OCI-LY7 (cell line): ENCODE data around the gene LIN7A. TPM values are rescaled to one million over a fixed set of nuclear protein-coding genes. Genes with fewer than 3 reads are reported as not detected.

Experiments used
- BruUV-seq: library from RNA; stranded (reverse); fragments of 400-500 nt; replicated peaks from 2 replicates; lab custom pipeline; 2021; lab: Mats Ljungman, UMichigan
- CTCF ChIA-PET: fragments of 300-600 bp; sonication (Branson Sonifier 250); formaldehyde crosslinking; loops from one replicate; lab custom pipeline; 2022; ENCODE audit warnings: antibody characterized with exemption; ENCODE audit not compliant: unreplicated experiment; lab: Charles Lee
- POLR2A ChIA-PET: fragments of 300-600 bp; sonication (Branson Sonifier 250); formaldehyde crosslinking; loops from one replicate; lab custom pipeline; 2022; ENCODE audit warnings: antibody characterized with exemption; lab: Charles Lee
- DNase-seq: peaks from one replicate; pipeline ENCODE4 v3.0.0-alpha.2; 2015; ENCODE audit warnings: low spot score
- H2AFZ ChIP-seq: fragments of 200-600 bp; sonication (generic), shearing (Covaris generic); 2 replicates; pipeline ENCODE4 v1.6.1; 2014; ENCODE audit warnings: mild to moderate bottlenecking, antibody characterized with exemption, low read length, moderate library complexity
- H3K27ac ChIP-seq: fragments of 200-600 bp; sonication (generic); 2 replicates; pipeline ENCODE4 v1.5.1; 2014; ENCODE audit warnings: mixed run types, low read depth, mild to moderate bottlenecking, moderate library complexity, low read length, inconsistent platforms; ENCODE audit not compliant: poor library complexity, severe bottlenecking
- H3K36me3 ChIP-seq: fragments of 200-600 bp; sonication (generic); 2 replicates; pipeline ENCODE4 v1.6.1; 2014; ENCODE audit warnings: mild to moderate bottlenecking, antibody characterized with exemption, low read length, moderate library complexity, mixed read lengths; ENCODE audit not compliant: insufficient read depth
- H3K4me1 ChIP-seq: fragments of 200-600 bp; sonication (generic); 2 replicates; pipeline ENCODE4 v1.5.1; 2014; ENCODE audit warnings: mild to moderate bottlenecking, low read length; ENCODE audit not compliant: insufficient read depth, poor library complexity, severe bottlenecking
- H3K4me2 ChIP-seq: fragments of 200-600 bp; sonication (generic); 2 replicates; pipeline ENCODE4 v1.6.1; 2014; ENCODE audit warnings: mild to moderate bottlenecking, low read length
- H3K4me3 ChIP-seq: fragments of 200-600 bp; sonication (generic); 2 replicates; pipeline ENCODE4 v1.5.1; 2014; ENCODE audit warnings: mild to moderate bottlenecking, low read depth, low read length; ENCODE audit not compliant: poor library complexity, severe bottlenecking
- H3K79me2 ChIP-seq: fragments of 200-600 bp; sonication (generic); 2 replicates; pipeline ENCODE4 v1.6.1; 2016; ENCODE audit warnings: low read depth, mild to moderate bottlenecking, low read length, moderate library complexity, mixed read lengths; ENCODE audit not compliant: insufficient read depth
- H3K9me2 ChIP-seq: fragments of 200-600 bp; sonication (generic); 2 replicates; pipeline ENCODE4 v1.6.1; 2016; ENCODE audit warnings: mild to moderate bottlenecking, low read length, mixed read lengths; ENCODE audit not compliant: insufficient read depth
- H3K9me3 ChIP-seq: fragments of 200-600 bp; sonication (generic); 2 replicates; pipeline ENCODE4 v1.6.1; 2014; ENCODE audit warnings: mild to moderate bottlenecking, mixed run types, low read length, mixed read lengths
- H4K20me1 ChIP-seq: fragments of 200-600 bp; sonication (generic); 2 replicates; pipeline ENCODE4 v1.6.1; 2014; ENCODE audit warnings: mild to moderate bottlenecking, antibody characterized with exemption, low read length, moderate library complexity, mixed read lengths; ENCODE audit not compliant: insufficient read depth
- EZH2phosphoT487 ChIP-seq: fragments of 200-600 bp; sonication (generic); IDR thresholded peaks from 2 replicates; pipeline ENCODE4 v1.6.1; 2018; ENCODE audit warnings: low read depth, borderline replicate concordance, mild to moderate bottlenecking, mixed run types, antibody characterized with exemption, low read length, moderate library complexity, mixed read lengths
- intact Hi-C: fragments of 100-400 bp; cut with micrococcal nuclease; formaldehyde crosslinking; loops from one replicate; pipeline ENCODE4 v1.10.0; 2022; ENCODE audit not compliant: unreplicated experiment
- total RNA-seq, 2 experiments: library from RNA; depleted of rRNA in 1 of 2; stranded (reverse); fragments of >200 nt in 1 of 2; shearing (Covaris generic) in 1 of 2; gene quantifications; 2 replicates each; pipeline ENCODE4 v1.2.3, GENCODE V29; 2014 to 2022
- TF ChIP-seq, protein P1 (sequence below): fragments of 200-600 bp; sonication (generic); conservative IDR thresholded peaks from 2 replicates; pipeline ENCODE4 v1.5.1; 2014; ENCODE audit warnings: mild to moderate bottlenecking, antibody characterized with exemption, low read length, moderate library complexity, mixed read lengths

The LIN7A gene
- total RNA-seq, 2 experiments from 2014 or later, result 0.61 TPM; not detected in 1

- H3K4me1 ChIP-seq, result no peaks in the 10 kb centered on the region
- BruUV-seq, result no TSS peak
- POLR2A ChIA-PET, result interaction anchor here (0.6 to 0.7 kb wide), 2 partner anchors 9 to 54 kb away, joined by 3 to 6 read pairs; no protein-coding TSS in a partner anchor
- intact Hi-C loops, result no loop called here
- no peaks in the 10 kb centered on the region for H3K9me2 ChIP-seq
- TF ChIP-seq EZH2phosphoT487, result no peak
- TF ChIP-seq, protein P1, sequence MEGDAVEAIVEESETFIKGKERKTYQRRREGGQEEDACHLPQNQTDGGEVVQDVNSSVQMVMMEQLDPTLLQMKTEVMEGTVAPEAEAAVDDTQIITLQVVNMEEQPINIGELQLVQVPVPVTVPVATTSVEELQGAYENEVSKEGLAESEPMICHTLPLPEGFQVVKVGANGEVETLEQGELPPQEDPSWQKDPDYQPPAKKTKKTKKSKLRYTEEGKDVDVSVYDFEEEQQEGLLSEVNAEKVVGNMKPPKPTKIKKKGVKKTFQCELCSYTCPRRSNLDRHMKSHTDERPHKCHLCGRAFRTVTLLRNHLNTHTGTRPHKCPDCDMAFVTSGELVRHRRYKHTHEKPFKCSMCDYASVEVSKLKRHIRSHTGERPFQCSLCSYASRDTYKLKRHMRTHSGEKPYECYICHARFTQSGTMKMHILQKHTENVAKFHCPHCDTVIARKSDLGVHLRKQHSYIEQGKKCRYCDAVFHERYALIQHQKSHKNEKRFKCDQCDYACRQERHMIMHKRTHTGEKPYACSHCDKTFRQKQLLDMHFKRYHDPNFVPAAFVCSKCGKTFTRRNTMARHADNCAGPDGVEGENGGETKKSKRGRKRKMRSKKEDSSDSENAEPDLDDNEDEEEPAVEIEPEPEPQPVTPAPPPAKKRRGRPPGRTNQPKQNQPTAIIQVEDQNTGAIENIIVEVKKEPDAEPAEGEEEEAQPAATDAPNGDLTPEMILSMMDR, result no peak
- H3K27ac ChIP-seq, result no peak overlapping the region
- CTCF ChIA-PET, result no interaction called here
- no peak overlapping the region for H3K4me2 ChIP-seq
- H3K79me2 ChIP-seq, result no peaks in the 10 kb centered on the region
- no peak overlapping the region for H2AFZ ChIP-seq
- DNase-seq, result no peak
- no peaks in the 10 kb centered on the region for H3K36me3 ChIP-seq
- no peaks in the 10 kb centered on the region for H4K20me1 ChIP-seq
- no peak overlapping the region for H3K4me3 ChIP-seq
- no peaks in the 10 kb centered on the region for H3K9me3 ChIP-seq
Measured at GRCh38 chr12:80941916-80942315, 4.2 kb upstream of the LIN7A start.

DNA sequence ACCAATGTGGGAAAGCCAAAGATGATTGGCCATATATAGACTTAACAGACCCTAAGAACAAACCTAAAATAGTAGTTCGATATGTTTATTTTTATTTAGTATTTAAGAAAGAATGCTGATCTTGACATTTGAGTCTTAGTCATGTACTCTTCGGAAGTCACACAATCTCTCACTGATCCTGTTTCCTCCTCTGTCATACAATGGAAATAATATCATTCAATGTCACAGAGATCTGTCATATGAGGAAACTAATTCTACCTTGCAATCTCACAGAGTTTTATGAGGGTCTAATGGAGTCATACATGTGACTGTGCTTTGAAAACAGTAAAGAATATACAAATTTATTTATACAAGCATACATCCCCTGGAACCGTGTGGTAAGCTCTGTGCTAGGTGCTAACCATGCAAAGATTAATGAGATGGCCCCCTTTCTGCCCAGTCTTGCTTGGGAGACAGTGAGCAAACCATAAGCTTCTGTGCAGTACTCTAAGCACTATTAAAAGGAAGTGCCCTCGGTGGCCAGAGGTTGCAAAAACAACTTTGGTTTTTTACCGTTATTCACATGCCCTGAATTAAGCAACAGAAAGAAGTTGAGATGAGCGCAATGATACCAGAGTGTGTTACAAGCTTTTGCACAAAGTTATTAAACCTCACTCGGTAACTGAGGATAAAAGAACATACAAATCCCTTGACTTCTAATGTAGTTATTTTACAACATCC lies 1.7 kb upstream of the LIN7A start:
- Histone ChIP-seq H3K27ac (no peak overlapping the region), H3K9me3 (no peaks in the 10 kb centered on the region), H3K4me3 (no peak overlapping the region), H3K4me1 (no peaks in the 10 kb centered on the region), H2AFZ (no peak overlapping the region), H3K9me2 (no peaks in the 10 kb centered on the region), H3K79me2 (no peaks in the 10 kb centered on the region), H3K36me3 (no peaks in the 10 kb centered on the region), H3K4me2 (no peak overlapping the region), H4K20me1 (no peaks in the 10 kb centered on the region)
- CTCF ChIA-PET, result no interaction called here
- POLR2A ChIA-PET, result interaction anchor here (1.1 kb wide), 1 partner anchor 32 kb away, joined by 6 read pairs; no protein-coding TSS in a partner anchor
- TF ChIP-seq, protein P1, result no peak
- TF ChIP-seq EZH2phosphoT487, result no peak
- intact Hi-C loops, result no loop called here
- no peak for DNase-seq
- BruUV-seq, result no TSS peak

DNA sequence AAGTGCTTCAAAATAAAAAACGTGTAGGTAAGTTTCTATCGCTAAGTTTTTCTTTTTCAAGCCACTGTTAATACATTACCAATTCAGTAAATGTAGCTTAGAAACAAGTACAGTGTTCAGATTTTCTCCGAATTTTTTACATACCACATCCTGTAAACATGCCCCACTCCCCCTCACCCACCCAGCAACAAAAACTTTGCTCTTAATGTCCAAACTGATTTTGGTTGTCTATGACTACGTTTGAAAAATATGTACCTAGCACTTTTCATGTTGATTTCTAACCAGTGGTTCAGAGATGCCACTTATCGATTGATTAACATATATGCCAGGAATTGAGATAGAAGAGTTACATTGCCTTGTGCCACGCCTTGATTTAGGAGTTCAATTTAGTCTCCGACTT lies 663 bp upstream of the LIN7A start:
- POLR2A ChIA-PET, result no interaction called here
- no peak overlapping the region for H3K4me2 ChIP-seq
- TF ChIP-seq, protein P1, result no peak
- TF ChIP-seq EZH2phosphoT487, result no peak
- no peaks in the 10 kb centered on the region for H4K20me1 ChIP-seq
- intact Hi-C loops, result no loop called here
- H3K4me1 ChIP-seq, result no peaks in the 10 kb centered on the region
- H3K4me3 ChIP-seq, result no peak overlapping the region
- CTCF ChIA-PET, result no interaction called here
- DNase-seq, result no peak
- no peak overlapping the region for H2AFZ ChIP-seq
- H3K36me3 ChIP-seq, result no peaks in the 10 kb centered on the region
- no peak overlapping the region for H3K27ac ChIP-seq
- H3K79me2 ChIP-seq, result no peaks in the 10 kb centered on the region
- no peaks in the 10 kb centered on the region for H3K9me3 ChIP-seq
- BruUV-seq, result no TSS peak
- H3K9me2 ChIP-seq, result no peaks in the 10 kb centered on the region
